ENCODE measurements around the gene AGRP.
A peak's percentile ranks its signal among the peaks of the same experiment; 100 is the strongest.
"Not testable (repeated sequence)": the region's sequence is repeated elsewhere in the genome, so short reads cannot be mapped to it uniquely, and the experiment has no call there.

The AGRP gene

DNA sequence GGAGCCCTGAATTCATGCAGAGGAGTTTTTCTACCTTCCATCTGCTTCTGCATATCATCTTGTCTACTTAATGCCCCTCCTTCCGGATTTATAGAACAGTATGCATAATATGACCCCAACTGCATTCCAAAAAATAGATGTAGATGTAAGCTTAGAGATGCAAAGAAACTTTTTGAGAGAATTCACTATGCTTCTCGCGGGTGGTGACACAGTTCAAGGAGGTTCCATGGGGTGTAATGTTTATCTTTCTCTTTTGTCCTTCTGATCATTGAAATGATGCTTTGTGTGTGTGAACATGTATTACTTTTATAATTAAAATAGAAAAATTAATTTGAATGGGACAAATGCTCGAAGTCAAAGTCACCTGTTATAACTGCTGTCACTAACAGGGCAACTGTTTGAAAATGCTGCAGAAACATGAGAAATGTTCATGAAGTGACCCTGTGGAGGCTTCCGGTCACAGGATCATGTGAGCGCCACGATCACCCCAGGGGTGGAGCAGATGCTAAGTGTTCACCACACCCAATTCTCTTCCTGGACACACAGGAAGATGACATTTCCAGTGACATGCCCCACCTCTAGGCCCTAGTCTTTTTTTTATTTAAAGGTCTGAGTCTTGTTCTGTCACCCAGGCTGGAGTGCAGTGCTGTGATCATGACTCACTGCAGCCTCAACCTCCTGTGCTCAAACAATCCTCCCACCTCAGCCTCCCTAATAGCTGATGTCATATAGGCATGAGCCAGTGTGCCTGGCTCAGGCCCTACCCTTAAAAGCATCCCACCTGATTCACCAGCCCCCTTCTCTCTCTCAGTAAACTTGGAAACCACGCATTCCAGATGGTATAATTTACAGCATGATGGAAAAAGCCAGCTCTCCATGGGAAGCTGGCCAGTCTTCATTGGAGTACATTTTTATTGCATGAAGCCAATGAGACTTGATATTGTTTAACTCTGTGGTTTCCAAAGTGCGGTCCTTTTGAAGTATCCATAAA lies 21.0 kb upstream of the AGRP start:
- no peak for DNase-seq

DNA sequence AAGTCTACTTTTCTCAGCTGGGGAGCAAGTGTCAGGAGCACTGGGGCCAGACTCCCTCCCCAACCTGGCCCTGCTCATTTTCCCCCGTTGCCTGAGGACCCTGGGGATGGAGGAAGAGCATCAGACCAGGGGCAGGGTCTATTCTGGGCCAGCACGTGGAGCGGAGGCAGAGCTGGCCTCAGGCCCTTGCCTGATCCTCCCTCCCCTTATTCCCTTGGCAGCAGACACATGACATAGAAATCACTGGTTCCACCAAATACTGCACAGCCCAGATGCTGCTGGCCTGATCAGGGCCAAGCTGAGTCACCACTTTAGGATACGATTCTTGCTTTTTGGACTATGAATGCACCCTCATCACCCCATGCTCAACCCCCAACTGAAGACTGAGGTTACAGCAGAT lies 15.8 kb upstream of the AGRP start:
- no peak for DNase-seq

GRCh38 chr16:67490335-67491096 lies 7.2 kb upstream of the AGRP start:
- no peak for DNase-seq

DNA sequence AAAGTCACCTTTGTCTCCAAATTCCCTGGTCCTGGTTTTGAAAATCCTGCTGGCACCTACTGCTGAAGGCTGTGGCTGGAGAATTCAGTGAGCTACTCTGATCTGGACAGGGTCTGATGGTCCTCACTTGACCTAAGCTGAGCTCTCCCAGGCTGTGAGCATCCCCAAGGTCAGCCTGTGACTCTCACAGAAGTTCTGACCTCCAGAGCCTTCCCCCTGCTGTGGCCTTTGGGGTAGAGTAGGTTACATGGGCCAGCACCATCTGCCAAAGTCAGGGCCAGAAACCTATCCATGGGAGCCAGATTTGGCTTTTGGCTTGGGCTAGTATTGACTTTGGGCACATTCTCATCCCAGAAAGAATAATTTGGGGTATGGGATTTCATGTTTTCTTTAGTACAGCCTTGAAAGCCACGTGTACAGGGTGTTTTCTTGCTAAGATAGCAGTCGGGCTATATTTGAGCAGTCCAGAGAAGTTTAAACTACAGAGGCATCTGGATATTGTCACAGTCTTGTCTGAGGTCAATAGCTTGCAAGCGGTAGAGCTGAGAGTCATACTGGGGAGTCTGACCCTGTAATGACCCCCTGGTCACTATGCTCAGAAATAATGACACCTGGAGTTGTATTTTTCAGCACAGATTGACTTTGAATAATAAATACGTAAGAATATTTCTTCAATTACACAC lies 6.2 kb upstream of the AGRP start:
- DNase-seq = no peak

GRCh38 chr16:67487561-67487960 lies 4.2 kb upstream of the AGRP start:
- not testable (repeated sequence) for DNase-seq

DNA sequence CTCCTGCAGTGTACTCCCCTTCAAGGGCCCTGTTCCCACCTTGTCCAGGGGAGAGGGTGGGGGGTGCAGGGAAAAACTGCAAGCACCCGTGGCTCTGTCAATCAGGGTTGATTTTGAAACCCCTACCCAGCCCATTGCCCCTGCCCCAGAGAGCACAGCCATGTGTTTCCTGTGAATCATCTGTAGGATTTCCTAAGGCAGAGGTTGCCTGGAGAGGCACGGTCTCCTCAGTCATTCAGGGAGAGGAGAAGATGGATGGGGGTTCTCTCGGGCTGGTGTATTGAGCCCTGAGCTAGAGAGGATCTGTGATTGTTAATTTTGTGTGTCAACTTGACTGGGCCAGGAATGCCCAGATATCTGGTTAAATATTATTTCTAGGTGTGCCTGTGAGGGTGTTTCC lies 3.5 kb upstream of the AGRP start:
- DNase-seq = no peak

DNA sequence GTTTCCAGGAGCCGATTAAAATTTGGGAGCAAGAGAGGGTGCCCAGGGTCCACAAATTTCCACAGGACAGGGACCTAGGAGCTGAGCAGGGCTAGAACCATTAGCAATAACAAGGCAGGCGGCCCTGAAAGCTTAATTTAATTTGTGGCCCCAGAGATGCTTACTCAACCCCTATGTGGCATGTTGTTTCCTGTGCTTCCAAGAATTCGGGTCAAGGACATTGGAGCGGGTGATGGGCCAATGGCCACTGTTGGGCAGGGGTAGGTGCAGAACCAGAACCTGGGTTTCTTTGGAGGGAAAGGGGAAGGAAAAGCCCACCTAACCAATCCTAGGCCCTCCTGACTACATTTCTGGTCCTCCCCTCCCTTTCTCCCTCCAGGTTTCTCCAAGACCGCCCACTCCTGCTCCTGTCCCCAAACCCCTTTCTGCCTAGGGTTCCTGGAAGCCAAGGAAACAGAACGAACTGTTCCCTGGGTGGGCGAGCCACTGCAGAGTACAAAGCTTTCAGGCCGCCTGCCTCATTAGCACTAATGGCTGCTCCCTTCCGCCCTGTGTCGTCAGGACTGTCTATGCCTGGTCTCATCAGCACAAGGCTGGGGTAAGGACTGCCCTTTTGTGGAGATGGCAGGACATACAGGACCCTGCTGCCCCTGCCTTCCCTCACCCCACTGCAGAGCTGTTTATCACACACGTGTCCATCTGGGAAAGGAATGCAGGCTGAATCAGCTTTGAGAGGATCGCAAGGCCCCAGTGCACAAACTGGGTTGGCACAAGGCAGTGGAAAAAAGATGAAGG lies 581 bp upstream of the AGRP start:
- DNase-seq = no peak

GRCh38 chr16:67482233-67482924 lies 968 bp downstream of the AGRP start:
- DNase-seq = no peak

DNA sequence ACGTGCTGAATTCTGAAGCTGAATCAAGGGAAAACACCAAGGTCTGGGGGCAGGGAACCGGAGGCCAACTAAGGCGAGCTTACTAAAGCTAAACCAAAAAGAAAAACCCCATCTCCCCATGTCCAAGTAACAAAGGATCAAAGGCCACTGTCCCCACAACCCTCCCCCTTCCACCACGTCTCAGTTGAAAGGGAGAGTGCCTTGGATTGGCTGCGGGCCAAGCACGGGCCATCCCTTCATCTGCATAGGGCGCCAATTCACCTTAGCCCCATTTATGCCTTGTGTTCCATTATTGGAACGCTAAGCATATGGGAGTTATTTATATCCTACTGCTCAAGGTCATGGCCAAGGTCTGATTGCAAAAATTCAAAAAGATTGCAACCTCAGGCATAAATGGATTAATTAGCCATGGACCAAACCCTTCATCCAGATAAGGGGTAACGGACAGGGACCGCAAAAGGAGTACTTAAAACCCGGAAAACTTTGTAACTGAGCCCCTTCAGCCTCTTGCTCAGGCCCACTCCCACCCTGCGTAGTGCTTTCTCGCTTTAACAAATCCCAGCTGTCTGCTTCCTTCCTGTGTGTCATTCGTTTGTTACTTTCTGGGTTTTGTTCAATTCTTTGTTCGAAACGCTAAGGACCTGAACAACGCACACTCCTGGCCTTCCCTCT lies 1.6 kb downstream of the AGRP start:
- DNase-seq = no peak

- DNase-seq = peak; percentile 91
Observed at GRCh38 chr16:67480833-67481560, 2.4 kb downstream of the AGRP start, which contains the start of gene ATP6V0D1. ATP6V0D1 (minus strand) TSS chr16:67481157; CDS start chr16:67481086, 71 bp downstream.

DNA sequence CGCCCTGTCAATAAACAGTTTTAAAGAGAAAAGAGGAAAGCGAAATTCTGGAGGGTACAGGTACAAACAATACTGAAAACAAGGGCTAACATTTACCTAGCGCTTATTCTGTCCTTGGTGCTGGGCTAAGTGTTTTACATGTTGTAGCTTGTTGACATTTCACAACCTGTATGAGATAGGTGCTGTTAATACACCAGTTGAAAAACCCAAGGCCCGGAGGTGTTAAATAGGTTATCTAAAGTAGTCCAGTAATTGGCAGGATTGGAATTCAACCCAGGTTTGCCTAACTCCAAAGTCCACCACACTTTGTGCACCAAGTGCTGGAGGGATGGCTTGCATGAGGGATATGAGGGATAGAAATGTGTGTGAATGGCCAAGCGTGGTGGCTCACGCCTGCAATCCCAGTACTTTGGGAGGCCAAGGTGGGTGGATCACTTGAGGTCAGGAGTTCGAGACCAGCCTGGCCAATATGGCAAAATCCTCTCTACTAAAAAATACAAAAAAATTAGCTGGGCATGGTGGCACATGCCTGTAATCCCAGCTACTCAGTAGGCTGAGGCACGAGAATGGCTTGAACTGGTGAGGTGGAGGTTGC lies 5.3 kb downstream of the AGRP start:
- no peak for DNase-seq

DNA sequence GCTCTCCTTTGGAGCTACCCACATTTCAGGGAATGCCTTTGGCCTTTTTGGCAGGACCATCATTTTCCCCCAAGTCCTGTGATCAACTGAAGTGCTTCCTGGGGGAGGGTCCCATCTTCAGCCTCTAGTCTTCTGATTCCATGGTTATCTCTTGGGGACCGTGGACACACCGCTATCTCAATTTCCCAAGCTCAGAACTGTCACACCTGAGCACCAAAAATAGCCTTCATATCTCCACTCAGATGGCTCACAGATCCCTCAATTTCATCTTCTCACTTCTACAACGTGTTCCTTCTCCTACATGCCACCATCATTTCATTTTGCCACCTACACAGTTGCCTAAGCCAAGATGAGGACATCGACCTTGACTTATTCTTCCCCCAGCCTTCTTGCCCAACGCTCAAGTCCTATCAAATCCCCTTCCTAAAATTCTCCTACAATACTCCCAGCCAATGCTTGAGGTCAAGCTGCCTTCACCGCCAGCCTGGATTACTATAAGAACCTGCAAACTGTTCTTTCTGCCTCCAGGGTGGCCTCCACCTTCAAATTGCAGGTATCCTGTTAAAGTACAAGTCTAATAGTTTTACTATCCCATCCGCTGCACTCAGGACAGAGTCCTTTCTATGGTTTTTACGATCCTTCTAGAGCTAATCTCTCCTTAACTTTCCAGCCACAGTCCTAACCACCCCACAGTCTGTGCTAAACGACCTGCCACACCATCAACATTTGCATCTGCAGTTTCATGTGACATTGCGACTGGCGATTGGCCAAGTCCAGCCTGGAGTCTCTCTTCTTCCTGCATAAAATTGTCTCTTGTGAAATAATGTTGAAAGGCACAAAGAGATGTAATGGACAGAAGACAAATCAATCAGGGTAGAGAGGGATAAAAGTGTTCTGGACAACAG lies 8.5 kb downstream of the AGRP start:
- DNase-seq = no peak

- no peak for DNase-seq
Observed at GRCh38 chr16:67471758-67472384, 11.5 kb downstream of the AGRP start.

DNA sequence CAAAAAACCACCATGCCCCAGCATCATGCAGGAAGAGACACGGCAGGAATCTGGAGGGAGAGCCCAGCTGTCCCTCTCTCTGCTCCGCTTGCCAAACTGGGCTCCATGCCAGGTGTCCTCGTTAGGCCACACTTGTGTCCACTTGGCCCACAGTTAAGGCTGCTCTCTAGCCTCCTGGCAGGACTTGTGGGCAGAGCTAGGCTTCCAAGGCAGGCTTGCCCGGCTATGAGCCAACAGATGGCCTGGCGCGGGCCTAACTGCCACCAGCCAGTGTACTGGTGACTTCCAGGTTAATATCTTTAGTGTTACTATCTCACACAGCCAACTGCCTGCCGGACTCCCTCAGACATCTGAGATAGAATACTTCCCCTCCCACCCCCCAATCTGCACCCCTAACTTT lies 13.0 kb downstream of the AGRP start:
- DNase-seq = peak; percentile 27

DNA sequence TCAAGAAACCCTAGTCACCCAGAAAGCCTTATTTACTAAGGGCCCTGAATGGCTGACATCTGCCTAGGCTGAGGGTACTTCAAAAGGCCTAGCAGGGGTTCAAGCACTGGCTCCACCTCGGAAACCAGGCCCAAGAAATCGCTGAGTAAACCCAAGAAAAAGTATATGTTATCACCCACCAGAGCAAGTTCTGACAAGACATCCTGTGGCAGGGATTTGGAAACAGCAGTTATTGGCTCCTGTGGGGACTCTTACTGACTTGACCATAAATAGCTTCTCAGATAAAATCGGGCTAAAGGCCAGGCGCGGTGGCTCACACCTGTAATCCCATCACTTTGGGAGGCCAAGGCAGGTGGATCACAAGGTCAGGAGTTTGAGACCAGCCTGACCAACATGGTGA lies 14.6 kb downstream of the AGRP start:
- no peak for DNase-seq

GRCh38 chr16:67466581-67466980 lies 16.8 kb downstream of the AGRP start:
- DNase-seq = no peak

- DNase-seq = no peak
Observed at GRCh38 chr16:67464565-67464964, 18.8 kb downstream of the AGRP start.

DNA sequence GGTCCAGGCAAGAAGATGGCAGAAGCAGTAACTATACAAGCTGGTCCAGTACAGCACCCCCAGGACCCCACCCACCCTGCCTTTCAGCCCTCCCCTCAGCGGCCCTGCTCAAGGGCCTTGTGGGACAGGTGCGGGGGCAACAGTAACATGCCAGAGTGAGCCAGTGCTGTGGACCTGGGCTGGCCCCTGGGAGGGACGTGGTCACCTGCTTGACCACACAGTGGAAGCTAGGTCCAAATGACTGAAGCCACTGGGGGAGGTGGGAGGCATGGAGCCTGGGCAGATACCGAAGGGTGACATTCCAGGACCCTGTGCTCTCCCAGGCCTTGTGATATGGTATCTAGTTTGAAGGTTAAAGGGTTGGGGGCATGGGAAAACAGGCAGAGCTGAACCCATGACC lies 19.7 kb downstream of the AGRP start:
- no peak for DNase-seq

Data from NCI-H774 (cell line).